ENCODE data around the gene CTH.
"Not testable (repeated sequence)": the region's sequence is repeated elsewhere in the genome, so short reads cannot be mapped to it uniquely, and the experiment has no call there.

CTH gene

GRCh38 chr1:70409136-70409535 lies 1.9 kb upstream of the CTH start:
- no peak for DNase-seq (ENCODE audit: low read depth)

GRCh38 chr1:70411360-70411844 lies 334 bp downstream of the CTH start:
- DNase-seq (ENCODE audit: low read depth), result peak; percentile 51

GRCh38 chr1:70415882-70416281 lies 4.8 kb downstream of the CTH start:
- no peak for DNase-seq (ENCODE audit: low read depth)

GRCh38 chr1:70418973-70419734 lies 8.1 kb downstream of the CTH start:
- not testable (repeated sequence) for DNase-seq (ENCODE audit: low read depth)

- DNase-seq (ENCODE audit: low read depth), result no peak
Observed at GRCh38 chr1:70420320-70420719, 9.3 kb downstream of the CTH start.

- DNase-seq (ENCODE audit: low read depth), result peak; percentile 37
Observed at GRCh38 chr1:70426154-70427131, 15.4 kb downstream of the CTH start.

- peak; percentile 71 for DNase-seq (ENCODE audit: low read depth)
Observed at GRCh38 chr1:70427976-70428375, 16.9 kb downstream of the CTH start.

GRCh38 chr1:70429219-70429618 lies 18.2 kb downstream of the CTH start:
- peak; percentile 82 for DNase-seq (ENCODE audit: low read depth)

GRCh38 chr1:70429757-70430156 lies 18.7 kb downstream of the CTH start:
- peak; percentile 4 for DNase-seq (ENCODE audit: low read depth)

- DNase-seq (ENCODE audit: low read depth), result no peak
Observed at GRCh38 chr1:70431317-70431716, 20.2 kb downstream of the CTH start.

GRCh38 chr1:70431874-70432273 lies 20.8 kb downstream of the CTH start:
- no peak for DNase-seq (ENCODE audit: low read depth)

GRCh38 chr1:70434253-70434859 lies 23.3 kb downstream of the CTH start:
- DNase-seq (ENCODE audit: low read depth), result no peak

GRCh38 chr1:70436622-70437251 lies 25.7 kb downstream of the CTH start:
- peak; percentile 33 for DNase-seq (ENCODE audit: low read depth)

GRCh38 chr1:70438529-70438928 lies 27.5 kb downstream of the CTH start:
- peak; percentile 37 for DNase-seq (ENCODE audit: low read depth)

- DNase-seq (ENCODE audit: low read depth), result no peak
Observed at GRCh38 chr1:70440642-70441391, 29.7 kb downstream of the CTH start.

- no peak for DNase-seq (ENCODE audit: low read depth)
Observed at GRCh38 chr1:70441392-70442035, 30.4 kb downstream of the CTH start.

- no peak for DNase-seq (ENCODE audit: low read depth)
Observed at GRCh38 chr1:70442490-70442889, 31.4 kb downstream of the CTH start.

- DNase-seq (ENCODE audit: low read depth), result no peak
Observed at GRCh38 chr1:70443739-70444138, 32.7 kb downstream of the CTH start.

GRCh38 chr1:70449049-70449448 lies 38.0 kb downstream of the CTH start:
- DNase-seq (ENCODE audit: low read depth), result no peak

GRCh38 chr1:70452164-70452939 lies 41.3 kb downstream of the CTH start:
- DNase-seq (ENCODE audit: low read depth), result not testable (repeated sequence)
